ENCODE results near the gene TAGLN.
"Not testable (repeated sequence)": the region's sequence is repeated elsewhere in the genome, so short reads cannot be mapped to it uniquely, and the experiment has no call there.

The TAGLN gene

DNA sequence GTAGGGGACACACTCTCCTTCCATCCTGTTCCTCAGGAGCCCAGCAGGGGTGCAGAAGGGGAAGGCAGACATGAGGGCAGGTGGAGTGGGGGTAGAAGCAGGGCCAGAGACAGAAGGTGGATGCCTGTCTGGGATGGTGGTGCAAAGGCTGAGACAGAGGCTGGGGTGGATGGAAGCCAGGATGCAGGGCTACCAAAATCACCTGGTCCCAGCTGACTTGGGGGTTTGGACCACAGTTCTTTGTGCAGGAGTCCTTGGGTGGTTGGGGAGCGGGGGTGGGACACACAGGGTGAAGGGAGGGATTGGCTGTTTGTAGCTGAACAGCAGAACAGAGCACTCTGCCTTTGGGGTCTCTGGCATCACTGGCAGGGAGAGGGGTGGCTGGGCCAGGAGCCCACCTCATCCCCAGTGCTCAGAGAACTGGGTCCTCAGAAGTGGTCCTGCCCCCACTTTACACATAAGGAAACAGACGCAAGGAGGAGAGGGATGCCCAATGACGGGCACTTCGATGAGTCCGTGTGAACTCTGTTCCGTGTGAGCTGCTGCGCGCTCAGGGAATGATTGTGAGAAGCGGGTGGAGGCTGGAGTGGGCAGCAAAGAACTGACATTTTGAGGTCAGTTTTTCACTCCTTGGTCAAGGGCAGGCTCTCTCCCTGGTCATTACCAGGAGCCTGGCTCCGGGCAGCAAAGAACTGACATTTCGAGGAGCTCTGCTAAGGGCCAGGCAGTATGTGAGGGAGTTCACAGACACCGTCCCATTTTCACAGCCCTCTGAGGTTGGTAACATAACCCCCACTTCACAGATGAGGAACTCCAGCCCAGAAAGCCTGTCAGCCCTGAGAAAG lies 1.9 kb downstream of the TAGLN start:
- TF ChIP-seq, protein P1, sequence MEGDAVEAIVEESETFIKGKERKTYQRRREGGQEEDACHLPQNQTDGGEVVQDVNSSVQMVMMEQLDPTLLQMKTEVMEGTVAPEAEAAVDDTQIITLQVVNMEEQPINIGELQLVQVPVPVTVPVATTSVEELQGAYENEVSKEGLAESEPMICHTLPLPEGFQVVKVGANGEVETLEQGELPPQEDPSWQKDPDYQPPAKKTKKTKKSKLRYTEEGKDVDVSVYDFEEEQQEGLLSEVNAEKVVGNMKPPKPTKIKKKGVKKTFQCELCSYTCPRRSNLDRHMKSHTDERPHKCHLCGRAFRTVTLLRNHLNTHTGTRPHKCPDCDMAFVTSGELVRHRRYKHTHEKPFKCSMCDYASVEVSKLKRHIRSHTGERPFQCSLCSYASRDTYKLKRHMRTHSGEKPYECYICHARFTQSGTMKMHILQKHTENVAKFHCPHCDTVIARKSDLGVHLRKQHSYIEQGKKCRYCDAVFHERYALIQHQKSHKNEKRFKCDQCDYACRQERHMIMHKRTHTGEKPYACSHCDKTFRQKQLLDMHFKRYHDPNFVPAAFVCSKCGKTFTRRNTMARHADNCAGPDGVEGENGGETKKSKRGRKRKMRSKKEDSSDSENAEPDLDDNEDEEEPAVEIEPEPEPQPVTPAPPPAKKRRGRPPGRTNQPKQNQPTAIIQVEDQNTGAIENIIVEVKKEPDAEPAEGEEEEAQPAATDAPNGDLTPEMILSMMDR (IDR thresholded peaks at IDR 0.05; ENCODE audit: low read depth, low read length) = no peak
- DNase-seq (ENCODE audit: low read depth in 2 of 2) = peak; percentile 32 to 46
- peak overlapping the region; percentile 64 to 75 for H3K4me3 ChIP-seq (replicated peaks in 1 of 2; ENCODE audit: low read depth in 2 of 2, low read length in 2 of 2)

DNA sequence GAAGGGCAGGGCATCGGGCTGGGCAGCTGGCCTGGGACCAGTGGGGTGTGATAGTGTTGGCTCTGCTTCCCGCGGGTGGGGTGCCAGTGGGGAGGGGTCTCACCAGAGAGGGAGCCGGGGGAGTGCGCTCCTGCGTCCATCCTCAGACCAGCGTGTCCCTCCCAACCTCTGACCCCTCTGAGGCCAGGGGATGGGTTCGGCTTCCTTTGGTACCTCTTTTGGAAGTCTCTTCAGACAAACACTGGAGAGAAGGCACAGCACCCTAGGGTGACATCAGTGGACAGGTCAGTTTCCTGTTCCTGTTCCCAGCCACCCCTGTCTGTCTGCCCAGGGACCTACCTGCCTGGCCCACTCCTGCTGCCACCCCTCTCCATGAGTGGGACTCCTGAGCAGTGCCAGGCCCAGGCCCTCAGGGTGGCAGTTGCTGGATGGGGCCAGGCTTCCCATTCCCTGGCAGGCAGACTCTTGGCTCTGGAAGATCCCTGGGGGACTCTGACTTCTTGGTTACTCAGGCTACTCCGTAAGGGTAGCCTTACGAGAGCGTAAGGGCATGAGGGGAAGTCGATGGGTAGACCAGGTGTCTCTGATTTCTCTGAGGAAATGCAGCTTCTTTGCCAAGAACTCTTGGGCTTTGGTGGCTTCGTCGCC lies 2.6 kb downstream of the TAGLN start:
- peak overlapping the region; percentile 64 to 75 for H3K4me3 ChIP-seq (replicated peaks in 1 of 2; ENCODE audit: low read depth in 2 of 2, low read length in 2 of 2)
- TF ChIP-seq, protein P1 (IDR thresholded peaks at IDR 0.05; ENCODE audit: low read depth, low read length) = no peak
- DNase-seq (ENCODE audit: low read depth in 2 of 2) = peak; percentile 59 to 60

DNA sequence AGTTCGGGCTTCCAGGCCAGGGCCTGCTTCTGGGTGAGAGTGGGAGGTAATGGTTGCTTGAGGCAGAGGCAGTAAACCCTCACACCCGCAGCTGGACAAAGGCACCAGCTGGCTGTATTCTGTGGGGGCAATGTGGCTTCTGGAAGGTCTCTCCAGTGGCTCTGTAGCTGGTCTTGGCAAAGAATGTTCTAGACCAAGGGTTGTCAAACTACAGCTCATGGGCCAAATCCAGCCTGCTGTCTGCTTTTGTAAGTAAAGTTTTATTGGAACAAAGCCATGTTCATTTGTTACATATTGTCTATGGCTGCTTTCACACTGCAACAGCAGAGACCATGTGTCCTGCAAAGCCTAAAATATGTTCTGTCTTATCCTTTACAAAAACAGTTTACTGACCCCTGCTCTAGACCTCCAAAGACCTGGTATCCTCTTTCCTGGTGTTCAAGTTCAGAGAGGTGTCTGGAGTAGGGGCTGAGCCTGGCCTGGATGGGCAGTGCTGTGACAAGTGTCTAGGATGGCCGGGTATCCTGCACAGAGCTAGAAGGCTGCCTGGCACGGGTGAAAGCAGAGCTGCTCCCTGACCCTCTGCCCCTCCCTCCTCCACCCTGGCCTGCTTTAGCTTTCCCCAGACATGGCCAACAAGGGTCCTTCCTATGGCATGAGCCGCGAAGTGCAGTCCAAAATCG lies 3.4 kb downstream of the TAGLN start:
- TF ChIP-seq, protein P1 (IDR thresholded peaks at IDR 0.05; ENCODE audit: low read depth, low read length) = no peak
- H3K4me3 ChIP-seq (replicated peaks in 1 of 2; ENCODE audit: low read depth in 2 of 2, low read length in 2 of 2) = peak overlapping the region; percentile 64 to 75
- DNase-seq (ENCODE audit: low read depth in 2 of 2) = peak; percentile 31 to 57

DNA sequence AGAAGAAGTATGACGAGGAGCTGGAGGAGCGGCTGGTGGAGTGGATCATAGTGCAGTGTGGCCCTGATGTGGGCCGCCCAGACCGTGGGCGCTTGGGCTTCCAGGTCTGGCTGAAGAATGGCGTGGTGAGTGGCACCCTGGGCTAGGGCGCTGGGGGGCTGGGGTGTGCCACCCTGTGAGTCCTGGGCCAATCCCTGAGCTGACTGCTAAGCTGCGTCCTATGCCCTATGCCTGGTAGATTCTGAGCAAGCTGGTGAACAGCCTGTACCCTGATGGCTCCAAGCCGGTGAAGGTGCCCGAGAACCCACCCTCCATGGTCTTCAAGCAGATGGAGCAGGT lies 3.9 kb downstream of the TAGLN start:
- TF ChIP-seq, protein P1 (IDR thresholded peaks at IDR 0.05; ENCODE audit: low read depth, low read length) = no peak

DNA sequence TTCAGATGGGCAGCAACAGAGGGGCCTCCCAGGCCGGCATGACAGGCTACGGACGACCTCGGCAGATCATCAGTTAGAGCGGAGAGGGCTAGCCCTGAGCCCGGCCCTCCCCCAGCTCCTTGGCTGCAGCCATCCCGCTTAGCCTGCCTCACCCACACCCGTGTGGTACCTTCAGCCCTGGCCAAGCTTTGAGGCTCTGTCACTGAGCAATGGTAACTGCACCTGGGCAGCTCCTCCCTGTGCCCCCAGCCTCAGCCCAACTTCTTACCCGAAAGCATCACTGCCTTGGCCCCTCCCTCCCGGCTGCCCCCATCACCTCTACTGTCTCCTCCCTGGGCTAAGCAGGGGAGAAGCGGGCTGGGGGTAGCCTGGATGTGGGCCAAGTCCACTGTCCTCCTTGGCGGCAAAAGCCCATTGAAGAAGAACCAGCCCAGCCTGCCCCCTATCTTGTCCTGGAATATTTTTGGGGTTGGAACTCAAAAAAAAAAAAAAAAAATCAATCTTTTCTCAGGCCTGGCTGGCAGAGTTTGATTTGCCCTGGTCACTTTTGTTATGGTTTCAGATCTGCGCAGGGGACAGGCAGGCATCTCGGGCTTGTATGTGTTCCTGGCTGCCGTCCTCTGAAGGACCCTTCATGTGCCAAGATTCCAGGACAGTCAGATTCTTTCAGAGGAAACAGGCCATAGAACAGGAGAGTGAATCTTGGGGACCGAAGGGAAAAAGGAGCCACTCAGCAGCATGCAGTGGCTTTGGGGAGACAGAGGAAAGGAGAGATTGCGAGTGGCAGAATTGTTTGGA lies 5.3 kb downstream of the TAGLN start:
- H3K4me3 ChIP-seq (replicated peaks in 1 of 2; ENCODE audit: low read depth in 2 of 2, low read length in 2 of 2) = no peak overlapping the region
- DNase-seq (ENCODE audit: low read depth in 2 of 2) = no peak
- TF ChIP-seq, protein P1 (IDR thresholded peaks at IDR 0.05; ENCODE audit: low read depth, low read length) = no peak

More for the DNA sequence above, 3.9 kb downstream of the TAGLN start:
- H3K4me3 ChIP-seq (replicated peaks in 1 of 2; ENCODE audit: low read depth in 2 of 2, low read length in 2 of 2) = no peak overlapping the region
- peak in 1 of 2 donors; percentile 23 for DNase-seq (ENCODE audit: low read depth in 2 of 2)

DNA sequence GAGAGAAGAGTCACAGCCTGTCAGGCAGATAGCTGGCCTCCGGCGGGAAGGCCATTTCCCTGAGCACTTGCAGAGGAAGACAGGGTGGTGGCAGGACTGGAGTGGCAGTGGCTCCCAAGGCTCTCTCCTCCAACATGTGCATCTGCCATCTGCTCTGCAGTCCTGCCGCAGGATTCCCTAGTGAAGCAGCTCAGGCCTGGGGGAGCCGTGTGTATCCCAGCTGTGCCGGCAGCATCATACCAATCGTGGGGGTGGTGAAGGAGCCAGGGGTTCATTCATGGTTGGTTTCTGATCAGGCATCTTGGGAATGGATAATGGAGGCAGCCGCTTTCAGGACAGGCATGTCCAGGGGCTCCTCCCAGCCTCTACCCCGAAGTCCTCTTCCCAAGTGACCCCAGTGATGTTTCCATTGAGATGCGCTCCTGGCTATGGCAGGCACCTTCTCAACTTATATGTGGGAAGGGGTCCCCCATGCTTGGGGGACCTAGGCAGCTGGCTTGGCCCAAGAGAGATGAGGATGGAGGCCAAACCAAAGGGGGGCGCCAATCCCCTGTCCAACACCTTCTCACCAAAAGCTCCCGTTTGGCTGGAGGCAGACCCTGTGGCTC lies 6.1 kb downstream of the TAGLN start:
- peak in 1 of 2 donors; percentile 21 for DNase-seq (ENCODE audit: low read depth in 2 of 2)
- no peak overlapping the region for H3K4me3 ChIP-seq (replicated peaks in 1 of 2; ENCODE audit: low read depth in 2 of 2, low read length in 2 of 2)
- TF ChIP-seq, protein P1 (IDR thresholded peaks at IDR 0.05; ENCODE audit: low read depth, low read length) = no peak

DNA sequence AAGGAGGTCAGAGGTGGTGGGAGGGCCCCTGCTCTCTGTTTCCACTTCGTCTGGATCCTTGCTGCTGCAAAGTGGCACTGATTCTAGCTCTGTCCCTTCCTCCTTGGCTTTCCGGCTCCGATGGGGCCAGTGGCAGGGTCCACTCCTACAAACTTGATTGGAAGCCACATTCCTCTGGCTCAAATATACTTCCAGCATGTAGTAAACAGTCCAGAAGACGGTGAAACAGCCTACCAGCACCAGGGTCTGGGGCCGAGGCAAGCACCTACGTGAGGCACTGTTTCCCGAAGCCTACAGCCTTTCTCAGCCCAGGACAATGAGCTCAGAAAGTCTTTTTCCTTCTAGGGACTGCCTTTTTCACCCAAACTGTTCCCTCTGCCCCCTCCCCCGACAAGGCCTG lies 6.9 kb downstream of the TAGLN start:
- DNase-seq (ENCODE audit: low read depth in 2 of 2); H3K4me3 ChIP-seq (replicated peaks in 1 of 2; ENCODE audit: low read depth in 2 of 2, low read length in 2 of 2): not testable (repeated sequence)

DNA sequence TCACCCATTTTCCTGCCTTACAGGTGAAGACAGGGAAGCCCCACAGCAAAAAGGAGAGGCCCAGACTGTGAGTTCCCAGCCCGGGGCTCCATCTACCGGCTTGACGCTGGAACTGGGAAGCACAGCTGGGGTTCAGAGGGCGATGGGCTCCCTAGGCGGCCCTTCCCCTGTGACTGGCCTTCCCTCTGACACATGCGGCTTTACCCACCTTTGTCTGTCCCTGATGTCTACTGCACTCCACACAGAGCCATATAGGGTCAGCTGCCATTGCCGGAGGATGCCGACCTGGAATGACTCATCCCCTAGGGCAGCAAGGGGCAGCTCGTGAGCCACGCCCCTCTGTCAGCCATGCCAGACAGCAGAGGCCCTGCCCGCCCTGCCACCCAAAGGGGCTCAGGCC lies 7.7 kb downstream of the TAGLN start:
- H3K4me3 ChIP-seq (replicated peaks in 1 of 2; ENCODE audit: low read depth in 2 of 2, low read length in 2 of 2); DNase-seq (ENCODE audit: low read depth in 2 of 2): not testable (repeated sequence)

DNA sequence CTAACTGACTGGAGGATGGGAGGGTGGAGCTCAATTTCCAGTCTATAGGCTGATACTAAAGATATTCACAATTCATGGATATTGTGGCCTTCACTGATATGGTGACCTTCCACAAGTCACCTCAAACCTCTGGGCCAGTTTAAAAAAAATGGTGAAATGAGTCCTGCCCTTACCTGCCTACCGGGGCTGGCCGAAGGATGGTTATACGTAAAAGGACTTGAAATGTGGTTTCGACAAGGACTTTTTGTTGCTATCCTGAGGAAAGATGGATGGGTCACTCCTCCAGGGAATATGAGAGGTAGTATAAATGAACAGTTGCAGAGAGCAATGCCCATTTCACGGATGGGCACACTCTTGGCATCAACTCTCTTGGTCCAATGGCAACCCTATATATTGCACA lies 8.3 kb downstream of the TAGLN start:
- DNase-seq (ENCODE audit: low read depth in 2 of 2); H3K4me3 ChIP-seq (replicated peaks in 1 of 2; ENCODE audit: low read depth in 2 of 2, low read length in 2 of 2): not testable (repeated sequence)

Data from cardiac fibroblast (primary cell).